ENCODE measurements around the gene SRF. TPM values are rescaled to one million over a fixed set of nuclear protein-coding genes. Genes with fewer than 3 reads are reported as not detected.

The SRF gene
- total RNA-seq, 1 donor from 2014 or later = 15.0 TPM

GRCh38 chr6:43202451-43202850 lies 31.4 kb downstream of the SRF start:
- no peaks in the 10 kb centered on the region for H3K9me3 ChIP-seq (ENCODE audit: low read depth)
- DNase-seq (ENCODE audit: low spot score) = no peak
- Mint-ChIP-seq H3K4me3 (no peak overlapping the region), H3K36me3 (peaks cover 8% of the 10 kb centered on the region), H3K4me1 (no peaks in the 10 kb centered on the region), H3K27ac (no peak overlapping the region), H3K9me3 (no peaks in the 10 kb centered on the region), H3K27me3 (ENCODE audit: insufficient read depth, low read depth) (peaks cover 6% of the 10 kb centered on the region)
- H3K4me1 ChIP-seq = no peaks in the 10 kb centered on the region
- no peaks in the 10 kb centered on the region for H3K79me2 ChIP-seq (ENCODE audit: low read depth)
- H3K4me3 ChIP-seq = no peak overlapping the region
- no peak overlapping the region for H3K4me2 ChIP-seq
- H4K20me1 ChIP-seq (ENCODE audit: low read depth) = no peaks in the 10 kb centered on the region
- no peaks in the 10 kb centered on the region for H3K36me3 ChIP-seq
- H2AFZ ChIP-seq (replicated peaks) = no peak overlapping the region
- no peak for TF ChIP-seq EZH2phosphoT487 (IDR thresholded peaks at IDR 0.05)
- no peak for TF ChIP-seq EZH2 (IDR thresholded peaks at IDR 0.05)
- TF ChIP-seq, protein P1, sequence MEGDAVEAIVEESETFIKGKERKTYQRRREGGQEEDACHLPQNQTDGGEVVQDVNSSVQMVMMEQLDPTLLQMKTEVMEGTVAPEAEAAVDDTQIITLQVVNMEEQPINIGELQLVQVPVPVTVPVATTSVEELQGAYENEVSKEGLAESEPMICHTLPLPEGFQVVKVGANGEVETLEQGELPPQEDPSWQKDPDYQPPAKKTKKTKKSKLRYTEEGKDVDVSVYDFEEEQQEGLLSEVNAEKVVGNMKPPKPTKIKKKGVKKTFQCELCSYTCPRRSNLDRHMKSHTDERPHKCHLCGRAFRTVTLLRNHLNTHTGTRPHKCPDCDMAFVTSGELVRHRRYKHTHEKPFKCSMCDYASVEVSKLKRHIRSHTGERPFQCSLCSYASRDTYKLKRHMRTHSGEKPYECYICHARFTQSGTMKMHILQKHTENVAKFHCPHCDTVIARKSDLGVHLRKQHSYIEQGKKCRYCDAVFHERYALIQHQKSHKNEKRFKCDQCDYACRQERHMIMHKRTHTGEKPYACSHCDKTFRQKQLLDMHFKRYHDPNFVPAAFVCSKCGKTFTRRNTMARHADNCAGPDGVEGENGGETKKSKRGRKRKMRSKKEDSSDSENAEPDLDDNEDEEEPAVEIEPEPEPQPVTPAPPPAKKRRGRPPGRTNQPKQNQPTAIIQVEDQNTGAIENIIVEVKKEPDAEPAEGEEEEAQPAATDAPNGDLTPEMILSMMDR (IDR thresholded peaks at IDR 0.05) = no peak
- no peaks in the 10 kb centered on the region for H3F3A ChIP-seq (ENCODE audit: low read depth)
- no peak overlapping the region for H3K9ac ChIP-seq
- H3K27ac ChIP-seq = no peak overlapping the region
- H3K27me3 ChIP-seq = no peaks in the 10 kb centered on the region

DNA sequence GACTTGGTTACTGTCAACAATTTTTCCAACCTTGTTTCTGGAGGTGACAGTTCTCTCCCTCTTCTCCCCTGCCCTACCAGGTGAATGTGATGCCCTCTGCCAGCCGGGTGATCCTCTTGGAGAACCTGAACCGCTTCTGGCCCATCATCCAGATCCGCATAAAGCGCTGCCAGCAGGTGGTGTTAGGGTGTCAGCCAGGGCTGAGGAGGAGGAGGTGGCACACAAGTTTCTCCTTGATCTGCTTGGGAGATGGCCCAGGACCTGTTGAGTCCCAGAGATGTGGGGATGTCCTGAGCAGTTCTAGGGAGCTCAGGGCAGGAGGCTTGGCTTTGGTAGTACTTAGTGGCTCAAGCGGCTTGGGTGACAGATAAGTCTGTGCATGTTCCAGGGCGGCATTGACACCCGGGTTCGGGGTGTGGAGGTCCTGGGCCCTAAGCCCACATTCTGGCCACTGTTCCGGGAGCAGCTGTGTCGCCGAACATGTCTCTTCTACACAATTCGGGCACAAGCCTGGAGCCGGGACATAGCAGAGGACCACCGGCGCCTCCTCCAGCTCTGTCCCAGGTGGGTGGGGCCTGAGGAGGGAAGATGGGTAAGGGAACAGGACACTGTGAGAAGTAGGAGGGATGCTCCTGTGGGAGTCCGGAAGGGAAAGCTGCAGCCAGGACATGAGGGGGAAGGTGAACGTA lies 32.1 kb downstream of the SRF start:
- Histone ChIP-seq H3K9me3 (ENCODE audit: low read depth) (no peaks in the 10 kb centered on the region), H2AFZ (replicated peaks) (no peak overlapping the region), H3K4me3 (no peak overlapping the region), H4K20me1 (ENCODE audit: low read depth) (no peaks in the 10 kb centered on the region), H3K27me3 (no peaks in the 10 kb centered on the region), H3K4me1 (no peaks in the 10 kb centered on the region), H3K36me3 (no peaks in the 10 kb centered on the region), H3K79me2 (ENCODE audit: low read depth) (no peaks in the 10 kb centered on the region), H3K9ac (no peak overlapping the region), H3F3A (ENCODE audit: low read depth) (no peaks in the 10 kb centered on the region), H3K27ac (no peak overlapping the region), H3K4me2 (no peak overlapping the region)
- Mint-ChIP-seq H3K27ac (no peak overlapping the region), H3K27me3 (ENCODE audit: insufficient read depth, low read depth) (peaks cover 6% of the 10 kb centered on the region), H3K4me3 (peak overlapping the region; percentile 11), H3K36me3 (peaks cover 6% of the 10 kb centered on the region), H3K9me3 (no peaks in the 10 kb centered on the region), H3K4me1 (no peaks in the 10 kb centered on the region)
- TF ChIP-seq EZH2 (IDR thresholded peaks at IDR 0.05) = no peak
- TF ChIP-seq, protein P1 (IDR thresholded peaks at IDR 0.05) = no peak
- TF ChIP-seq EZH2phosphoT487 (IDR thresholded peaks at IDR 0.05) = no peak
- no peak for DNase-seq (ENCODE audit: low spot score)

DNA sequence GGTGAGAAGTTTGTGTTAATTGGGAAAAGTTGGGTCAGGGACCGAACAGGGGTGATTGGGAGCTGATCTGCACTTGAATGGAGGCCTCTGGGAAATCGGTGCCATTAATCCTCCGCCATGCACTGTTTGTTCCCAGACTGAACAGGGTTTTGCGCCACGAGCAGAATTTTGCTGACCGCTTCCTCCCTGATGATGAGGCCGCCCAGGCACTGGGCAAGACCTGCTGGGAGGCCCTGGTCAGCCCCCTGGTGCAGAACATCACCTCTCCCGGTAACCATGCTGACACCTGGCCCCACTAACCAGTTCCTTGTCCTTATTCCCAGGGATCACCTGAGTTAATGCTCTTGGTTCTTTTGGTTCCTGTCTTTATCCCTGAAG lies 32.6 kb downstream of the SRF start:
- Histone ChIP-seq H3K36me3 (no peaks in the 10 kb centered on the region), H3K4me3 (no peak overlapping the region), H3K27me3 (no peaks in the 10 kb centered on the region), H3K4me1 (no peaks in the 10 kb centered on the region), H3F3A (ENCODE audit: low read depth) (no peaks in the 10 kb centered on the region), H3K9ac (no peak overlapping the region), H4K20me1 (ENCODE audit: low read depth) (no peaks in the 10 kb centered on the region), H3K4me2 (no peak overlapping the region), H3K79me2 (ENCODE audit: low read depth) (no peaks in the 10 kb centered on the region), H3K9me3 (ENCODE audit: low read depth) (no peaks in the 10 kb centered on the region), H3K27ac (no peak overlapping the region), H2AFZ (replicated peaks) (no peak overlapping the region)
- no peaks in the 10 kb centered on the region for H3K4me1 Mint-ChIP-seq
- H3K4me3 Mint-ChIP-seq = no peak overlapping the region
- TF ChIP-seq, protein P1 (IDR thresholded peaks at IDR 0.05) = no peak
- TF ChIP-seq EZH2 (IDR thresholded peaks at IDR 0.05) (no peak), EZH2phosphoT487 (IDR thresholded peaks at IDR 0.05) (no peak)
- H3K27ac Mint-ChIP-seq = peak overlapping the region; percentile 32
- peaks cover 6% of the 10 kb centered on the region for H3K36me3 Mint-ChIP-seq
- H3K27me3 Mint-ChIP-seq (ENCODE audit: insufficient read depth, low read depth) = peaks cover 6% of the 10 kb centered on the region
- no peaks in the 10 kb centered on the region for H3K9me3 Mint-ChIP-seq
- no peak for DNase-seq (ENCODE audit: low spot score)
